ENCODE data around the gene EXD2. TPM values are rescaled to one million over a fixed set of nuclear protein-coding genes. Genes with fewer than 3 reads are reported as not detected.

Gene EXD2
- total RNA-seq, 1 donor from 2014 or later: 6.9 TPM

DNA sequence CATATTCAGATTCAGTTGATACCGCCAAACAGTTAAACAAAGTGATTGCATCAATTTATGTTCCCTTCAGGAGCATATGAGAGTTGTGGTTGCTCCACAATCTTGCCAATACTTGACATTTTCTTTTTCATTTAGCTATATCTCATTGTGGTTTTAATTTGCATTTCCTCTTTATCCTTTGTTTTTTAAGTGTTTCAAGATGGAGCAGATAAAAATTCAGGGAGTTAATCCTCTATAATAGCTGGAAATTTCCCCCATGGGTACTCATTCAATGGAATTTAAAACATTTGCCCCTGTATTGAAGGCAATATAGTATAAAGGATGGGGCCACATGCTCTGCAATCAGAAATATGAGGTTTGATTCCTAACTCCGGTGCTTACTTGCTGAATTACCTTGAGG is 1.1 kb upstream of the EXD2 start:
- POLR2A ChIA-PET: interaction anchor here (1.7 kb wide), 1 partner anchor 37 kb away, joined by 5 read pairs; the partner anchor contains the start of gene DCAF5
- DNase-seq (no peak), ATAC-seq (ENCODE audit: low read depth) (no peak)
- intact Hi-C loops (cut with micrococcal nuclease): no loop called here
- peaks cover 3% of the 10 kb centered on the region for H3K27me3 Mint-ChIP-seq
- H3K36me3 Mint-ChIP-seq (ENCODE audit: low read depth): peaks cover 3% of the 10 kb centered on the region
- CTCF ChIA-PET: interaction anchor here (1.4 to 2.4 kb wide), 2 partner anchors 39 to 61 kb away, joined by 4 to 6 read pairs; no protein-coding TSS in a partner anchor
- H3K27ac Mint-ChIP-seq: no peak overlapping the region
- TF ChIP-seq, protein P1, sequence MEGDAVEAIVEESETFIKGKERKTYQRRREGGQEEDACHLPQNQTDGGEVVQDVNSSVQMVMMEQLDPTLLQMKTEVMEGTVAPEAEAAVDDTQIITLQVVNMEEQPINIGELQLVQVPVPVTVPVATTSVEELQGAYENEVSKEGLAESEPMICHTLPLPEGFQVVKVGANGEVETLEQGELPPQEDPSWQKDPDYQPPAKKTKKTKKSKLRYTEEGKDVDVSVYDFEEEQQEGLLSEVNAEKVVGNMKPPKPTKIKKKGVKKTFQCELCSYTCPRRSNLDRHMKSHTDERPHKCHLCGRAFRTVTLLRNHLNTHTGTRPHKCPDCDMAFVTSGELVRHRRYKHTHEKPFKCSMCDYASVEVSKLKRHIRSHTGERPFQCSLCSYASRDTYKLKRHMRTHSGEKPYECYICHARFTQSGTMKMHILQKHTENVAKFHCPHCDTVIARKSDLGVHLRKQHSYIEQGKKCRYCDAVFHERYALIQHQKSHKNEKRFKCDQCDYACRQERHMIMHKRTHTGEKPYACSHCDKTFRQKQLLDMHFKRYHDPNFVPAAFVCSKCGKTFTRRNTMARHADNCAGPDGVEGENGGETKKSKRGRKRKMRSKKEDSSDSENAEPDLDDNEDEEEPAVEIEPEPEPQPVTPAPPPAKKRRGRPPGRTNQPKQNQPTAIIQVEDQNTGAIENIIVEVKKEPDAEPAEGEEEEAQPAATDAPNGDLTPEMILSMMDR (IDR thresholded peaks at IDR 0.05): no peak
- H3K4me1 Mint-ChIP-seq: peaks cover 16% of the 10 kb centered on the region
- no peak overlapping the region for H3K4me3 Mint-ChIP-seq
- no peaks in the 10 kb centered on the region for H3K9me3 Mint-ChIP-seq

DNA sequence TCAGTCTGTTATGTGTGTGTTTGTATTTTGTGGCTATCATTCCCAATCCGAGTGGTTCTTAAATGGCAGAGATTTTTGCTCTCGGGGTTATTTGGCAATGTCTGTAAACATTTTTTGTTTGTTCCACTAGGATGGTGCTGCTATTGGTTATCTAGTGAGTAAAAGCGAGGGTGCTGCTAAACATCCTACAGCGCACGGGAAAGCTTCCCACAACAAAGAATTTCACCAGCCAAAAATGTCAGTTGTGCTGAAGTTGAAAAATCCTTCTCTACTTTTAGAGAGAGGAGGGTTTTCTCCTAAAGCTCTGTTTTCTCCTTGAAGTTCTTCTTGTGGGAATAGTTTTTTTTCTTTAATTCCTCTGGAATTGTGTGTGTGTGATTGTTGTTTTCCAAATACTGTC is 2.4 kb downstream of the EXD2 start:
- TF ChIP-seq, protein P1 (IDR thresholded peaks at IDR 0.05): no peak
- no peak overlapping the region for H3K27ac Mint-ChIP-seq
- ATAC-seq (ENCODE audit: low read depth): no peak
- intact Hi-C loops (cut with micrococcal nuclease): no loop called here
- H3K9me3 Mint-ChIP-seq: no peaks in the 10 kb centered on the region
- ChIA-PET POLR2A (no interaction called here), CTCF (no interaction called here)
- H3K4me1 Mint-ChIP-seq: peaks cover 16% of the 10 kb centered on the region
- H3K27me3 Mint-ChIP-seq: no peaks in the 10 kb centered on the region
- peaks cover 9% of the 10 kb centered on the region for H3K36me3 Mint-ChIP-seq (ENCODE audit: low read depth)
- no peak for DNase-seq
- H3K4me3 Mint-ChIP-seq: no peak overlapping the region

GRCh38 chr14:69199786-69200185 is 8.5 kb downstream of the EXD2 start:
- Mint-ChIP-seq H3K4me3 (no peak overlapping the region), H3K36me3 (ENCODE audit: low read depth) (peaks cover 6% of the 10 kb centered on the region), H3K27ac (no peak overlapping the region), H3K27me3 (no peaks in the 10 kb centered on the region), H3K4me1 (no peaks in the 10 kb centered on the region), H3K9me3 (no peaks in the 10 kb centered on the region)
- ChIA-PET CTCF (no interaction called here), POLR2A (no interaction called here)
- TF ChIP-seq, protein P1 (IDR thresholded peaks at IDR 0.05): no peak
- intact Hi-C loops (cut with micrococcal nuclease): no loop called here
- ATAC-seq (ENCODE audit: low read depth) (no peak), DNase-seq (no peak)

DNA sequence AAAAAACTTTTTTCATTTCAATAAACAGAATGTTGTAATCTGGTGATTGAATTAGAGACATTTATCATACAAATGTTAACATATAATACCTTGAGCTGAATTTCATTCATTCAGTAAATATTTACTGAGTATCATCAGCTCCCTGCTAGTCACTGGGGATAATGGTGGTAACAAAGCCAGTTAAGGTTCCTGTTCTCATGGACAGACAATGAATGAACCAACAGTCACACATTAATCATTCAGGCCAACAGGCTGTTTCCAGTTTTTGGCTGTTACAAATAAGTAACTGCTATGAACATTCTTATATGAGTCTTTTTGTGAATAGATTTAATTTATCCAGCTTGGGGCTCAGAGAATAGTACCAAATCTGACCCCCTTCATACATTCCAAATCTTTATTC is 13.5 kb downstream of the EXD2 start:
- H3K4me3 Mint-ChIP-seq: no peak overlapping the region
- TF ChIP-seq, protein P1 (IDR thresholded peaks at IDR 0.05): no peak
- CTCF ChIA-PET: no interaction called here
- H3K4me1 Mint-ChIP-seq: no peaks in the 10 kb centered on the region
- ATAC-seq (ENCODE audit: low read depth): no peak
- H3K27ac Mint-ChIP-seq: no peak overlapping the region
- H3K36me3 Mint-ChIP-seq (ENCODE audit: low read depth): peaks cover 4% of the 10 kb centered on the region
- intact Hi-C loops (cut with micrococcal nuclease): no loop called here
- no peaks in the 10 kb centered on the region for H3K9me3 Mint-ChIP-seq
- no peaks in the 10 kb centered on the region for H3K27me3 Mint-ChIP-seq
- DNase-seq: no peak
- POLR2A ChIA-PET: no interaction called here

GRCh38 chr14:69207435-69208041 is 16.2 kb downstream of the EXD2 start:
- no peaks in the 10 kb centered on the region for H3K9me3 Mint-ChIP-seq
- H3K27me3 Mint-ChIP-seq: no peaks in the 10 kb centered on the region
- intact Hi-C loops (cut with micrococcal nuclease): no loop called here
- ATAC-seq (ENCODE audit: low read depth): no peak
- peaks cover 13% of the 10 kb centered on the region for H3K36me3 Mint-ChIP-seq (ENCODE audit: low read depth)
- DNase-seq: no peak
- no peak overlapping the region for H3K4me3 Mint-ChIP-seq
- ChIA-PET CTCF (no interaction called here), POLR2A (no interaction called here)
- no peaks in the 10 kb centered on the region for H3K4me1 Mint-ChIP-seq
- no peak overlapping the region for H3K27ac Mint-ChIP-seq
- TF ChIP-seq, protein P1 (IDR thresholded peaks at IDR 0.05): no peak

Data from activated B cell treated with CpG ODN at 0.5 μM for 24 hours (primary cell).